ENCODE measurements around the gene SALL4.
A peak's percentile ranks its signal among the peaks of the same experiment; 100 is the strongest.

SALL4 gene

DNA sequence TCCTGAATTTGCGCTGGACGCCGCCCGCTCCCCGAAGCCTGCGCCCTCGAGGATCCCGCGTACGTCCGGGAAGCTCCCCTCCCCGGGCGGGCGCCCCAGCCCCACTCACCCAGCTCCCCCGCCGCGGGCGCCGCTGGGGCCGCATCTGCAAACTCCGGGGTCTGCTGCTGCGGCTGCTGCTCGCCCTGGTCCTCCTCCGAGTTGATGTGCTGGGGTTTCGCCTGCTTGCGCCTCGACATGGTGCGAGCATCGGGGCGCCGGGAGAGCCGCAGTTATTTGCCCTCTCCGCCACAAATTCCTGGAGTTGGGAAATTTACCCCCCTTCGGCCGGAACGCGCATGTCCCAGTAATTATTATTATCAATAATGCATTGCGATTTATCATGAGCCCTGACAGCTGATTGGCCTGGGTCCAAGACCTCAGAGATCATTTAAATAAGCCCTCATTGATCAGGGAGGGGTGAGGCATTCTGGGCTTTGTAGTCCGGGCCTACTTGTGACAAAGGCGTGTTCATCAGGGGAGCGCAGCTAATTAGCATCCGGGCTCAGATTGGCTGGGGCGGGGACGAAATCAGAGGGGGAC lies at the start of gene SALL4:
TSS of gene SALL4 (minus strand) at position 352 of the 582 bp plus-strand sequence. CDS start at position 239, 113 bp downstream.
- peaks cover 25 to 45% of the 10 kb centered on the region in 2 donors for H3K27me3 ChIP-seq (ENCODE audit: control insufficient read depth in 1 of 2, insufficient read depth in 2 of 2, low read length in 2 of 2)
- H3K4me3 ChIP-seq (ENCODE audit: low read length in 2 of 2), result peak within 1 kb of the TSS; percentile 58 to 59
- peaks cover 16% of the 10 kb centered on the region for H3K4me1 ChIP-seq (ENCODE audit: control insufficient read depth, insufficient read depth, low read length)

DNA sequence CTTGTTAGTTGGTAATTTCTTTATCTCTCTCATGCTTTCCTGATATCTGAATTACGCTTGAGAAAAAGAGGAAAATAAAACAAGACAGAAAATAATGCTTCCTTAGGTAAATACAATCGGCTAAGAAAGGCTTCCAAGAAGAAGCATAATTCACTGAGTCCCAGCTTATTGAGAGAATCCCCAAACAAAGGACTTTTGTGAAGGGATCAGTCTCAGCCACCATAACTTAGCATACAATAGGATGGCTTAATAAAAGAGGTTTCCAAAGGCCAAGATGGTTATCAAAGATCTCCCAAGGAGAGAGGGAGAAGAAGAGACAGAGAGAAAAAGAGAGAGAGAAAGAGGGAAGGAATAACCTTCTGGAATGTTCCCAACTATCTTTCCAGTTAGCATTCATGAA lies 46.0 kb upstream of the SALL4 start:
- no peaks in the 10 kb centered on the region for H3K36me3 ChIP-seq (ENCODE audit: control insufficient read depth in 2 of 2, insufficient read depth in 2 of 2, low read length in 2 of 2)
- no peaks in the 10 kb centered on the region for H3K4me1 ChIP-seq (ENCODE audit: control insufficient read depth, insufficient read depth, low read length)
- no peaks in the 10 kb centered on the region for H3K9me3 ChIP-seq (ENCODE audit: control insufficient read depth in 2 of 2, low read length in 2 of 2)

More for the DNA sequence above, at the start of gene SALL4:
- Histone ChIP-seq H3K9ac (ENCODE audit: low read length in 2 of 2) (no peak within 1 kb of the TSS), H3K36me3 (ENCODE audit: control insufficient read depth in 2 of 2, insufficient read depth in 2 of 2, low read length in 2 of 2) (no peaks in the 10 kb centered on the region), H3K27ac (ENCODE audit: low read length) (no peak within 1 kb of the TSS), H3K9me3 (ENCODE audit: control insufficient read depth in 2 of 2, low read length in 2 of 2) (no peaks in the 10 kb centered on the region)

DNA sequence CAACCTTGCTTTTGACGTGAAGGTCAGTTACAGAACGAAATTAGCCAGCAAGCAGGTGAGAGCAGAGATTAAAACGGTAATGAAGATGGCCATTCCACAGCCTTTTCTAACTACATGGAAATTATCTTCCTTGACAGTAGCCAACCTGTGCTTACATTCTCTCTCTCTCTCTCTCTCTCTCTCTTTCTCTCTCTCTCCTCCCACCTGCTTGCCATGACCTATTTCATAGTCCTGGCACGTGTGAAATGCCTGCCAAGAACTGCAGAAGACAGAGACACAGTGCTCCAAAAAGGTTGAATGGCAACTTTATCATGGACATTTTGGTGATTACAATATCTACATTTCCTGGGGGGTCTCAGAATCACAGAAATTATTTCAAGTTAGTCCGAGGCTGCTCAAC lies 38.5 kb upstream of the SALL4 start:
- H3K9me3 ChIP-seq (ENCODE audit: control insufficient read depth in 2 of 2, low read length in 2 of 2), result no peaks in the 10 kb centered on the region
- no peak overlapping the region for H3K27ac ChIP-seq (ENCODE audit: low read length)
- peaks cover 2 to 5% of the 10 kb centered on the region in 2 donors for H3K27me3 ChIP-seq (ENCODE audit: control insufficient read depth in 1 of 2, insufficient read depth in 2 of 2, low read length in 2 of 2)
- H3K9ac ChIP-seq (ENCODE audit: low read length in 2 of 2), result no peak overlapping the region
- no peaks in the 10 kb centered on the region for H3K4me1 ChIP-seq (ENCODE audit: control insufficient read depth, insufficient read depth, low read length)
- no peaks in the 10 kb centered on the region for H3K36me3 ChIP-seq (ENCODE audit: control insufficient read depth in 2 of 2, insufficient read depth in 2 of 2, low read length in 2 of 2)
- H3K4me3 ChIP-seq (ENCODE audit: low read length in 2 of 2), result no peak overlapping the region

More for the DNA sequence above, 46.0 kb upstream of the SALL4 start:
- no peaks in the 10 kb centered on the region for H3K27me3 ChIP-seq (ENCODE audit: control insufficient read depth in 1 of 2, insufficient read depth in 2 of 2, low read length in 2 of 2)
- H3K4me3 ChIP-seq (ENCODE audit: low read length in 2 of 2), result no peak overlapping the region
- H3K27ac ChIP-seq (ENCODE audit: low read length), result no peak overlapping the region
- no peak overlapping the region for H3K9ac ChIP-seq (ENCODE audit: low read length in 2 of 2)

DNA sequence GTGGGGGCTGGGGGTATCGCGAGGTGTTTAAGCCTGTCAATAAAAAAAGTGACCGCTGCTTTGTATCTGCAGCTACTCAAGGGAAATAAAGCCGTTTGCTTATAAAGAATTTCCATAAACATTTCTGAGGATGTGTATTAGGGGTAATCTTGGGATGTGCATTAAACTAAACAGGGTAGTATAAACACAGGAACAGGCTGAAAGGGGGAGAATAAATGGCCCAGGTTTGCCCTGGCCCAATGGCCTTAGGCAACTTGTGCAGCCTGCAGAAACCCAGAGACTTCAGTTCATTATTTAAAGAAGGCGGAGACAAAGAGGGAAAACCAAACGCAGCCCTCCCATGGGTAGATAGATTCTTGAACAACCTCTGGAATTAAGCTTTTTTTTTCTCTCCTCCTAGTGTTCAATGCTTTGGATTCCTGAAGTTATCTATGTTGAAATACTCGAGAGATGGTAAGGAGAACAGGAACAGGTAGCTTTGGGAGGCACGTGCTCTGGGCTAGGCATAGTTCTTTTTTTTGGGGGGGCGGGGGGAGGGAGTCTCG lies 35.6 kb upstream of the SALL4 start:
- Histone ChIP-seq H3K27ac (ENCODE audit: low read length) (no peak overlapping the region), H3K9ac (ENCODE audit: low read length in 2 of 2) (no peak overlapping the region), H3K9me3 (ENCODE audit: control insufficient read depth in 2 of 2, low read length in 2 of 2) (no peaks in the 10 kb centered on the region), H3K4me1 (ENCODE audit: control insufficient read depth, insufficient read depth, low read length) (no peaks in the 10 kb centered on the region), H3K4me3 (ENCODE audit: low read length in 2 of 2) (no peak overlapping the region), H3K36me3 (ENCODE audit: control insufficient read depth in 2 of 2, insufficient read depth in 2 of 2, low read length in 2 of 2) (no peaks in the 10 kb centered on the region), H3K27me3 (ENCODE audit: control insufficient read depth in 1 of 2, insufficient read depth in 2 of 2, low read length in 2 of 2) (peaks cover 0 to 5% of the 10 kb centered on the region in 2 donors)

DNA sequence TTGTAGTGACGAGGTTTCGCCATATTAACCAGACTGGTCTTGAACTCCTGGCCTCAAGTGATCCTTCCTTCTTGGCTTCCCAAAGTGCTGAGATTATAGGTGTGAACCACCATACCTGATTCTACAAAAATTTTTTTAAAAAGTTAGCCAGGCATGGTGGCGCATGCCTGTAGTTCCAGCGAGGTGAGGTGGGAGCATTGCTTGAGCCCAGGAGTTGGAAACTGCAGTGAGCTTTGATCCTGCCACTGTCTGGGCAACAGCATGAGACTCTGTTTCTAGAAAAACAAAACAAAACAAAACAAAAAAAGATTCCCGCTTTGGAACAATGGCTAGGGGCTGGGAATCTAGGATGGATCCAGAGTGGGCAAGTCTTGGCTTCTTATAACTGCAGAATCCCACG lies 35.1 kb upstream of the SALL4 start:
- Histone ChIP-seq H3K27me3 (ENCODE audit: control insufficient read depth in 1 of 2, insufficient read depth in 2 of 2, low read length in 2 of 2) (peaks cover 0 to 5% of the 10 kb centered on the region in 2 donors), H3K4me3 (ENCODE audit: low read length in 2 of 2) (no peak overlapping the region), H3K9ac (ENCODE audit: low read length in 2 of 2) (no peak overlapping the region), H3K9me3 (ENCODE audit: control insufficient read depth in 2 of 2, low read length in 2 of 2) (no peaks in the 10 kb centered on the region), H3K36me3 (ENCODE audit: control insufficient read depth in 2 of 2, insufficient read depth in 2 of 2, low read length in 2 of 2) (no peaks in the 10 kb centered on the region), H3K4me1 (ENCODE audit: control insufficient read depth, insufficient read depth, low read length) (no peaks in the 10 kb centered on the region), H3K27ac (ENCODE audit: low read length) (no peak overlapping the region)

DNA sequence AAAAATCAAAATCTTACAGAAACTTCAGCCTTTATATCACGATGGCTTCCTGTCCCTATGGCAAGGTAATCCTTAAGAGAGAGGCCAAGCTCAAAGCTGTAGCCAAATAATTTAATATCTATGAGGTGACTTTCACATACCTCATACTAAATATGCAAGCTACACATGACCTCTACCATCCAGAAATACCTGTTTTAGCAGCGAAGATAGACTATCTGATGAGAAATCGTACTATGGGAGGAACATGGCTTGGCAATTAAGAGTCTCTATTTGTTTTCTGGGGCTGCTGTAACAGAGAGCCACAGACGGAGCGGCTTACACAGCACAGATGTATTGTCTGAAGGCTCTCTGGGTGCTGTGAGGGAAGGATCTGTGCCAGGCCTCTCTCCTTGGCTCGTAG lies 31.0 kb upstream of the SALL4 start:
- Histone ChIP-seq H3K9ac (ENCODE audit: low read length in 2 of 2) (no peak overlapping the region), H3K36me3 (ENCODE audit: control insufficient read depth in 2 of 2, insufficient read depth in 2 of 2, low read length in 2 of 2) (no peaks in the 10 kb centered on the region), H3K27me3 (ENCODE audit: control insufficient read depth in 1 of 2, insufficient read depth in 2 of 2, low read length in 2 of 2) (no peaks in the 10 kb centered on the region), H3K9me3 (ENCODE audit: control insufficient read depth in 2 of 2, low read length in 2 of 2) (no peaks in the 10 kb centered on the region), H3K27ac (ENCODE audit: low read length) (no peak overlapping the region), H3K4me3 (ENCODE audit: low read length in 2 of 2) (no peak overlapping the region), H3K4me1 (ENCODE audit: control insufficient read depth, insufficient read depth, low read length) (no peaks in the 10 kb centered on the region)

DNA sequence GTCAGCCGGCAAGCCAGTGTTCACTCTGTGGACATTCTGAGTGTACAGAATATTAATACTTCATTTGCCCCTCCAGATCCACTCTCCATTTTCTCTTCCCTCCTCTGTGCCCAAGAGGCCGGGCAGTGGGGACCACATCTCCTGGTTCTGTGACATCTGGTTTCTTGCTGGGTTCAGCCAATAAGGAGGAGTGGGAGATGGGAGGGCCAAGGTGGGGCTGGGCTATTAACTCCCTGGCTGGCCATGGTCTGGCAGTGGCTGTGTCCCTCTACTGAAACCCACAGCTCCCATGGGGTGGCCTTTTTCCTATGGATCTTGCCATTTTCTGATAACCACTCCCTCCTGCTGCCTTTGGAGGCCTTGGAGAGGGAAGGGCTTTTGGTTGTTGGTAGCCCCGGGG lies 30.0 kb upstream of the SALL4 start:
- no peaks in the 10 kb centered on the region for H3K36me3 ChIP-seq (ENCODE audit: control insufficient read depth in 2 of 2, insufficient read depth in 2 of 2, low read length in 2 of 2)

DNA sequence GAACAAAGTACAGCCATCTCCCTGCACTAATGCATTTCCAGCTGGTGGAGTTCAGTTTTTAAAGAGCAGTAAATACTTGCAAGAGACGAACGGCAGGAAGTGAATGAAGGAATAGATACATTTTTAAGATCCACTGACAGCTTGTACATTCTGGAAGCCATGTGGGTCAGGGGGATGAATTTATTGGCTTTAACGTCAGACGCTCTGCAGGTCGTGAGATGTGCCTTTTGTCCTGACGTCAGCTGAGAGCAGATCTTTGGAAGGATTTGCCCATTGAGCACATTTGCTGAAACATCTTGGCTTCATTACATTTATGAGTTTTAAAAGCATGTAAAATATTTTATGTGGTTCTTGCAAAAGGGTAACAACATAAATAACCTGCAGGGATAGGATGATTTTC lies 29.5 kb upstream of the SALL4 start:
- Histone ChIP-seq H3K27ac (ENCODE audit: low read length) (no peak overlapping the region), H3K4me3 (ENCODE audit: low read length in 2 of 2) (no peak overlapping the region), H3K9ac (ENCODE audit: low read length in 2 of 2) (no peak overlapping the region), H3K4me1 (ENCODE audit: control insufficient read depth, insufficient read depth, low read length) (no peaks in the 10 kb centered on the region), H3K27me3 (ENCODE audit: control insufficient read depth in 1 of 2, insufficient read depth in 2 of 2, low read length in 2 of 2) (no peaks in the 10 kb centered on the region), H3K9me3 (ENCODE audit: control insufficient read depth in 2 of 2, low read length in 2 of 2) (no peaks in the 10 kb centered on the region), H3K36me3 (ENCODE audit: control insufficient read depth in 2 of 2, insufficient read depth in 2 of 2, low read length in 2 of 2) (no peaks in the 10 kb centered on the region)

More for the DNA sequence above, 30.0 kb upstream of the SALL4 start:
- Histone ChIP-seq H3K4me3 (ENCODE audit: low read length in 2 of 2) (no peak overlapping the region), H3K9me3 (ENCODE audit: control insufficient read depth in 2 of 2, low read length in 2 of 2) (no peaks in the 10 kb centered on the region), H3K9ac (ENCODE audit: low read length in 2 of 2) (no peak overlapping the region), H3K4me1 (ENCODE audit: control insufficient read depth, insufficient read depth, low read length) (no peaks in the 10 kb centered on the region), H3K27ac (ENCODE audit: low read length) (no peak overlapping the region), H3K27me3 (ENCODE audit: control insufficient read depth in 1 of 2, insufficient read depth in 2 of 2, low read length in 2 of 2) (no peaks in the 10 kb centered on the region)

DNA sequence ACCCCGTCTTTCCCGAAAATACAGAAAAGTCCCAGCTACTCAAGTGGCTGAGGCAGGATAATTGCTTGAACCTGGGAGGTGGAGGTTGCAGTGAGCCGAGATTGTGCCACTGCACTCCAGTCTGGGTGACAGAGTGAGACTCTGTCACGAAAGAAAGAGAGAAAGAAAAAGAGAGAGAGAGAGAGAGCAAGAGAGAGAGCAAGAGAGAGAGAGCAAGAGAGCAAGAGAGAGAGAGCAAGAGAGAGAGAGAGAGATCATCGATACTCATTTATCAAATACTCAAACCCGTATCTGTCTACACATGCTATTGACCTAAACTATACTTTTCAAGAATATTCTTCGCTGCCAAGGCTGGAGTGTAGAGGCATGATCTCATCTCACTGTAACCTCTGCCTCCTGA lies 28.2 kb upstream of the SALL4 start:
- Histone ChIP-seq H3K27ac (ENCODE audit: low read length) (no peak overlapping the region), H3K4me1 (ENCODE audit: control insufficient read depth, insufficient read depth, low read length) (no peaks in the 10 kb centered on the region), H3K36me3 (ENCODE audit: control insufficient read depth in 2 of 2, insufficient read depth in 2 of 2, low read length in 2 of 2) (no peaks in the 10 kb centered on the region), H3K9me3 (ENCODE audit: control insufficient read depth in 2 of 2, low read length in 2 of 2) (no peaks in the 10 kb centered on the region), H3K9ac (ENCODE audit: low read length in 2 of 2) (no peak overlapping the region), H3K27me3 (ENCODE audit: control insufficient read depth in 1 of 2, insufficient read depth in 2 of 2, low read length in 2 of 2) (no peaks in the 10 kb centered on the region), H3K4me3 (ENCODE audit: low read length in 2 of 2) (no peak overlapping the region)

DNA sequence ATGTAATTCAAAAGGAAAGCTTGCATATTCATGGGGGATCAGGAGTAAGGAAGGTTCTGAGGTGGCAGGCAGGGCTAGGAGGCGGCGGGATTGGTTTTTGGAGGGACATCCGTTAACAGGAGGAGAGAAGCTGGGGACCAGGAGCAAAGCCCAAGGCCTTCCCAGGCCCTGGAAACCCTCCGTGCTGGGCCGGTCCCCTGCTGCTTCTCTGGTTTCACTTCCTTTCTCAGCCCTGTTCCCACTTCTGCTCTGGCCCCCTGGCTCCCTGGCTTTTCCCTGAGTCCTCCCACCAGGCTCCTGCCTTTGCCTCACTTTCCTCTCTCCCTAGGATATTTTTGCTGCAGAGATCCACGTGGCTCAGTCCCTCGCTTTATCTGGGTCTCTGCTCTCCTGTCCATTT lies 26.4 kb upstream of the SALL4 start:
- no peak overlapping the region for H3K4me3 ChIP-seq (ENCODE audit: low read length in 2 of 2)
- H3K9me3 ChIP-seq (ENCODE audit: control insufficient read depth in 2 of 2, low read length in 2 of 2), result no peaks in the 10 kb centered on the region
- H3K36me3 ChIP-seq (ENCODE audit: control insufficient read depth in 2 of 2, insufficient read depth in 2 of 2, low read length in 2 of 2), result no peaks in the 10 kb centered on the region
- no peak overlapping the region for H3K9ac ChIP-seq (ENCODE audit: low read length in 2 of 2)
- no peak overlapping the region for H3K27ac ChIP-seq (ENCODE audit: low read length)
- H3K4me1 ChIP-seq (ENCODE audit: control insufficient read depth, insufficient read depth, low read length), result no peaks in the 10 kb centered on the region
- H3K27me3 ChIP-seq (ENCODE audit: control insufficient read depth in 1 of 2, insufficient read depth in 2 of 2, low read length in 2 of 2), result no peaks in the 10 kb centered on the region

DNA sequence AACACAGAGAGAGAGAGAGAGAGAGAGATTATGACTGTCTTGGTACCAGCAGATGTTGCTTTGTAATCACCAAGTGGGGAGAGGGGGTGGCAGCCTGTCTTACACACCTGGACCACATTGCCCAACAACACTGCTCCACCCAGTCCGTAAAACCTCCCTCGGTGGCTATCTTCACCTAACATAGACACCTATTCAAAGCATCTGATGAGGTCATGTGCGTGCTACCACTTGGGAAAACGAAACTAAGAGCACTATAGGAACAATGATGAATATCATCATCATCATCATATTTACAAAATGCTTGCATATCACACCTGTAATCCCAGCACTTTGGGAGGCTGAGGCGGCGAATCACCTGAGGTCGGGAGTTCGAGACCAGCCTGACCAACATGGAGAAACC lies 24.1 kb upstream of the SALL4 start:
- no peak overlapping the region for H3K4me3 ChIP-seq (ENCODE audit: low read length in 2 of 2)
- H3K27ac ChIP-seq (ENCODE audit: low read length), result no peak overlapping the region
- H3K4me1 ChIP-seq (ENCODE audit: control insufficient read depth, insufficient read depth, low read length), result no peaks in the 10 kb centered on the region
- no peaks in the 10 kb centered on the region for H3K36me3 ChIP-seq (ENCODE audit: control insufficient read depth in 2 of 2, insufficient read depth in 2 of 2, low read length in 2 of 2)
- H3K9ac ChIP-seq (ENCODE audit: low read length in 2 of 2), result no peak overlapping the region
- H3K9me3 ChIP-seq (ENCODE audit: control insufficient read depth in 2 of 2, low read length in 2 of 2), result no peaks in the 10 kb centered on the region
- H3K27me3 ChIP-seq (ENCODE audit: control insufficient read depth in 1 of 2, insufficient read depth in 2 of 2, low read length in 2 of 2), result no peaks in the 10 kb centered on the region

Data from stomach smooth muscle (tissue), 2 donors.